ENCODE measurements around the gene PELO. TPM values are rescaled to one million over a fixed set of nuclear protein-coding genes. Genes with fewer than 3 reads are reported as not detected.

Gene PELO
- total RNA-seq, 2 donors from 2014 or later = 10.2 to 14.9 TPM

DNA sequence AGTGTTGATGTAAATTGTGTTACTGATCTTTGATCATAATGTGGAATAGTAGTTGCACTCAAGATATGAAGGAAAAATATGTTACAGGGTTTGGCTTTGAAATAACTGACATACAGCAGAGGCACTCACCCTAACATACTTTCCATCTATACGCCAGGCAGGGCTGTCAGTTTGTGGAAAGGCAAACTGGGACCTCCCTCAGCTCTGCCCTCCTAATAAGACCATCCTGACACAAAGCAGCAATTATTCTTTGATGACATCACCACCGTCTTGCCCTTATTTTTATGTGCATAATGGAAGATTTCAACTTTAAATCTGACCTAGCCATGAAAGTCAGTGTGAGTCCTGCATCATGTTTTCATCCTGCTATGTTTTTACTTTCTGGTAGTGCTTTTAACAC is 42.9 kb downstream of the PELO start:
- H3K4me3 Mint-ChIP-seq = no peak overlapping the region
- no peaks in the 10 kb centered on the region for H3K36me3 ChIP-seq (ENCODE audit: control insufficient read depth, insufficient read depth, low read length)
- no peaks in the 10 kb centered on the region for H3K36me3 Mint-ChIP-seq (ENCODE audit: low read depth)
- TF ChIP-seq, protein P1, sequence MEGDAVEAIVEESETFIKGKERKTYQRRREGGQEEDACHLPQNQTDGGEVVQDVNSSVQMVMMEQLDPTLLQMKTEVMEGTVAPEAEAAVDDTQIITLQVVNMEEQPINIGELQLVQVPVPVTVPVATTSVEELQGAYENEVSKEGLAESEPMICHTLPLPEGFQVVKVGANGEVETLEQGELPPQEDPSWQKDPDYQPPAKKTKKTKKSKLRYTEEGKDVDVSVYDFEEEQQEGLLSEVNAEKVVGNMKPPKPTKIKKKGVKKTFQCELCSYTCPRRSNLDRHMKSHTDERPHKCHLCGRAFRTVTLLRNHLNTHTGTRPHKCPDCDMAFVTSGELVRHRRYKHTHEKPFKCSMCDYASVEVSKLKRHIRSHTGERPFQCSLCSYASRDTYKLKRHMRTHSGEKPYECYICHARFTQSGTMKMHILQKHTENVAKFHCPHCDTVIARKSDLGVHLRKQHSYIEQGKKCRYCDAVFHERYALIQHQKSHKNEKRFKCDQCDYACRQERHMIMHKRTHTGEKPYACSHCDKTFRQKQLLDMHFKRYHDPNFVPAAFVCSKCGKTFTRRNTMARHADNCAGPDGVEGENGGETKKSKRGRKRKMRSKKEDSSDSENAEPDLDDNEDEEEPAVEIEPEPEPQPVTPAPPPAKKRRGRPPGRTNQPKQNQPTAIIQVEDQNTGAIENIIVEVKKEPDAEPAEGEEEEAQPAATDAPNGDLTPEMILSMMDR (conservative IDR thresholded peaks at IDR 0.05) = no peak
- H3K9ac ChIP-seq (ENCODE audit: extremely low read depth, low read length, poor library complexity, severe bottlenecking) = no peak overlapping the region
- H3K27ac ChIP-seq (ENCODE audit: low read depth, low read length) = no peak overlapping the region
- H3K27ac Mint-ChIP-seq = no peak overlapping the region
- no peaks in the 10 kb centered on the region for H3K4me1 ChIP-seq (ENCODE audit: control insufficient read depth, insufficient read depth, low read length)
- no peaks in the 10 kb centered on the region for H3K9me3 Mint-ChIP-seq
- no peaks in the 10 kb centered on the region for H3K27me3 Mint-ChIP-seq (ENCODE audit: insufficient read depth)
- H3K4me3 ChIP-seq (ENCODE audit: low read length) = no peak overlapping the region
- WGBS, 2 experiments (ENCODE audit: insufficient coverage in 1 of 2, insufficient read length in 1 of 2) = 75 to 84% methylated on average over 1 to 2 of the region's 2 CpGs
- H3K27me3 ChIP-seq (ENCODE audit: control insufficient read depth, insufficient read depth, low read length, poor library complexity, severe bottlenecking) = no peaks in the 10 kb centered on the region
- no peak for DNase-seq
- peaks cover 8% of the 10 kb centered on the region for H3K9me3 ChIP-seq (ENCODE audit: control insufficient read depth, low read length)
- H3K4me1 Mint-ChIP-seq = no peaks in the 10 kb centered on the region

DNA sequence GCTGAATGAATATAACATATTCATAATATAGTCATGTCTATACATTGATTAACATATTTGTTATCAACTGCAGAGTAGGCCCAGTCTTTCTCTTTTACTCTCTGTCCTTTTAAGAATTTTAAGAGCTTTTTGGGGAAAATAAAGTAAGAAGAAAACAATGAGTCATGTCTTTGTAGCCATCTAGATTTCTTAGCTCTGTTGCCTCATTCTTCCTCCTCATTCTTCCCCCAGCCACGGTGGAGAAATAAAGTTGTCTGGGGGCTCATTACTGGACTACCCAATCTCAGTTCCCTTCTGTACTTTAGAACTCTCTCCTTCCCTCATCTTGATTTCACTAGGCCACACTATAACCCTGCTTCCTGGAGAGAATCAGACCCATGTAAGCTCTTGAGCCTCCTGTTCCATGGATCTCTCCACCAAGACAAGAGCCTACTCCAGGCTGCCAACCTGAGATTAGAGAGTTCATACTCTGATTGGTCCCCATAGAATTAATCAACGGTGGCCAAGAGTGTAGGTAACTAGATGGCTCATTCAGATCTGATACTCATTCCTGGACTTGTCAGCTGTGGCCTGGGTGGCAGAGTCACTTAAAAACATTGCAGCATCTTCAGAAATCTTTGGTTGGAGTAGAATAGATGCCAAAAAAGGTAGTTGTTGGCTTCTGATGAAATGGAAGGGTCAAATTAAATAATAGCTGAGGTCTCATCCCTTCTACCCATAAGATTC is 44.2 kb downstream of the PELO start:
- Histone ChIP-seq H3K9ac (ENCODE audit: extremely low read depth, low read length, poor library complexity, severe bottlenecking) (no peak overlapping the region), H3K9me3 (ENCODE audit: control insufficient read depth, low read length) (peaks cover 8% of the 10 kb centered on the region), H3K36me3 (ENCODE audit: control insufficient read depth, insufficient read depth, low read length) (no peaks in the 10 kb centered on the region), H3K4me3 (ENCODE audit: low read length) (no peak overlapping the region), H3K27me3 (ENCODE audit: control insufficient read depth, insufficient read depth, low read length, poor library complexity, severe bottlenecking) (no peaks in the 10 kb centered on the region), H3K27ac (ENCODE audit: low read depth, low read length) (no peak overlapping the region), H3K4me1 (ENCODE audit: control insufficient read depth, insufficient read depth, low read length) (no peaks in the 10 kb centered on the region)
- Mint-ChIP-seq H3K4me1 (no peaks in the 10 kb centered on the region), H3K27me3 (ENCODE audit: insufficient read depth) (no peaks in the 10 kb centered on the region), H3K36me3 (ENCODE audit: low read depth) (no peaks in the 10 kb centered on the region), H3K9me3 (no peaks in the 10 kb centered on the region), H3K27ac (no peak overlapping the region), H3K4me3 (no peak overlapping the region)
- TF ChIP-seq, protein P1 (conservative IDR thresholded peaks at IDR 0.05) = no peak
- DNase-seq = no peak
- WGBS, 2 experiments (ENCODE audit: insufficient coverage in 1 of 2, insufficient read length in 1 of 2) = 93 to 100% methylated on average over 1 to 2 of the region's 2 CpGs

DNA sequence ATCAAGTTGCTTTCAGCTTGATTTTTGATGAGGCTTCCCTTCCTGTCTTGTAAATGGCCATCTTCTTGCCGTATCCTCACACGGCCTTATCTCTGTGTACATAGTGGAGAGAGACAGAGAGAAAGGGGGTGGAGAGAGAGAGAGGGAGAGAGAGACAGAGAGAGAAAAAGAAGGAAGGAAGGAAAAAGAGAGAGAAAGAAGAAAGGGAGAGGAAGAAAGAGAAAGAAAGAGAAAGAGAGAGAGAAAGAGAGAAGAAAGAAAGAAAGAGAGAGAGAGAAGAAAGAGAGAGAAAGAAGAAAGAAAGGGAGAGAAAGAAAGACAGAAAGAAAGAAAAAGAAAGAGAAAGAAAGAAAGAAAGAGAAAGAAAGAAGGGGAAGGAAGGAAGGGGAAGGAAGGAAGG is 46.6 kb downstream of the PELO start:
- no peak for DNase-seq
- H3K27ac Mint-ChIP-seq = no peak overlapping the region
- H3K4me3 Mint-ChIP-seq = no peak overlapping the region
- H3K4me1 Mint-ChIP-seq = no peaks in the 10 kb centered on the region
- Histone ChIP-seq H3K36me3 (ENCODE audit: control insufficient read depth, insufficient read depth, low read length) (no peaks in the 10 kb centered on the region), H3K27me3 (ENCODE audit: control insufficient read depth, insufficient read depth, low read length, poor library complexity, severe bottlenecking) (no peaks in the 10 kb centered on the region), H3K27ac (ENCODE audit: low read depth, low read length) (no peak overlapping the region), H3K4me1 (ENCODE audit: control insufficient read depth, insufficient read depth, low read length) (no peaks in the 10 kb centered on the region), H3K9me3 (ENCODE audit: control insufficient read depth, low read length) (no peaks in the 10 kb centered on the region), H3K9ac (ENCODE audit: extremely low read depth, low read length, poor library complexity, severe bottlenecking) (no peak overlapping the region), H3K4me3 (ENCODE audit: low read length) (no peak overlapping the region)
- TF ChIP-seq, protein P1 (conservative IDR thresholded peaks at IDR 0.05) = no peak
- no peaks in the 10 kb centered on the region for H3K9me3 Mint-ChIP-seq
- 93 to 96% methylated on average over 2 of the region's 2 CpGs for WGBS, 2 experiments (ENCODE audit: insufficient coverage in 1 of 2, insufficient read length in 1 of 2)
- H3K27me3 Mint-ChIP-seq (ENCODE audit: insufficient read depth) = no peaks in the 10 kb centered on the region
- no peaks in the 10 kb centered on the region for H3K36me3 Mint-ChIP-seq (ENCODE audit: low read depth)
